ENCODE results near the gene TOMM20. TPM values are rescaled to one million over a fixed set of nuclear protein-coding genes. Genes with fewer than 3 reads are reported as not detected.
"Not testable (repeated sequence)": the region's sequence is repeated elsewhere in the genome, so short reads cannot be mapped to it uniquely, and the experiment has no call there.

The TOMM20 gene
- total RNA-seq, 4 donors from 2014 or later, result 73.6 to 91.7 (median 83.0) TPM

DNA sequence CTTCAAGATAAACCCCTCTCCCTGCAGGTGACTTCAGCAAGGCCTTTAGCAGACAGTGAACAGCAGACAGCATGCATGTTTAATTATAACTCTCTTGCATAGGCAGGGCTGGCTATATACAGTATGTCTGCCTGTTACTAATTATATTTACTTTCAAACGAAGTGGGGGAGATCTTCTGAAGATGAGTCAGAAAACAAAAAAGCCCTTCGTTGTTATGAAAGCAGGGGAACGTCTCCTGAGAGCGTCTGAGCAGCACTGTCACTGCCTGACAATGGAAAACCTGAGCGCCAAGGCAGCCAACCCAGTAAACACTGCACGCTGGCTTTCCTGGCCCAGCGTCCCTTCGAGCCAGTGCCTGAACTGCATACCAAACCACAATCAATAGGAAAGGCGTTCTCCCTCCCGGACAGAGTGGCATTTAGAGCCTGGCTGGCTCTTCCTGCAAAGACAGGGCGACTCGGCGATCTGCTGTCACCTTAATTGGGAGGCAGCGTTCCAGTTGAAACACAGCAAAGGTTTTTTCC, 54.1 kb downstream of the TOMM20 start:
- TF ChIP-seq CTCF (IDR thresholded peaks at IDR 0.05), result no peak

GRCh38 chr1:235073968-235074522, 54.6 kb downstream of the TOMM20 start:
- TF ChIP-seq CTCF (IDR thresholded peaks at IDR 0.05), result no peak
- no peak for DNase-seq (ENCODE audit: low spot score)
- ATAC-seq (ENCODE audit: low FRiP score), result no peak

More for the DNA sequence above, 54.1 kb downstream of the TOMM20 start:
- no peak for DNase-seq (ENCODE audit: low spot score)
- ATAC-seq (ENCODE audit: low FRiP score), result no peak

GRCh38 chr1:235073331-235073967, 55.2 kb downstream of the TOMM20 start:
- ATAC-seq (ENCODE audit: low FRiP score), result no peak
- no peak for TF ChIP-seq CTCF (IDR thresholded peaks at IDR 0.05)
- DNase-seq (ENCODE audit: low spot score), result no peak

- not testable (repeated sequence) for DNase-seq (ENCODE audit: low spot score); ATAC-seq (ENCODE audit: low FRiP score)
These were observed 56.1 kb downstream of the TOMM20 start for GRCh38 chr1:235072577-235072976.

DNA sequence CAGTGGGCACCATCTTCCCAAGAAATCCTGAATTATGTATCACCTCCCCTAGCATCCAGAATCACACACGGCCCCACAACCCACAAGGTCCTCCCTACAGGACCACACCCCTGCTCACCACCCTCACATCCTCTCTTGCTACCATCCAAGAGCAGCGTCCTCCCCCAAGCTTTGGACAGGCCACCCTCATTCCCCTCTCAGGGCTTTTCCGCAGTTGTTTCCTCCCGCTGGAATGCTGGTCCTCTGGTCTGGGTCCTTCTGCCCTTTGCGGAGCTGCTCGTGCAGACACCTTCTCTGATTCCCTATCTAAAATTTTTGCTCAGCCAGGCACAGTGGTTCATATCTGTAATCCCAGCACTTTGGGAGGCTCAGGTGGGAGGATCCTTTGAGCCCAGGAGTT, 56.5 kb downstream of the TOMM20 start:
- no peak for ATAC-seq (ENCODE audit: low FRiP score)
- no peak for TF ChIP-seq CTCF (IDR thresholded peaks at IDR 0.05)
- no peak for DNase-seq (ENCODE audit: low spot score)

- DNase-seq (ENCODE audit: low spot score) (no peak), ATAC-seq (ENCODE audit: low FRiP score) (no peak)
- no peak for TF ChIP-seq CTCF (IDR thresholded peaks at IDR 0.05)
These were observed 57.8 kb downstream of the TOMM20 start for GRCh38 chr1:235070819-235071218.

- ATAC-seq (ENCODE audit: low FRiP score) (peak; percentile 60), DNase-seq (ENCODE audit: low spot score) (peak; percentile 72)
- no peak for TF ChIP-seq CTCF (IDR thresholded peaks at IDR 0.05)
These were observed 58.8 kb downstream of the TOMM20 start for GRCh38 chr1:235069577-235070563.
